Activated CD4-positive, alpha-beta T cell treated with anti-CD3 and anti-CD28 coated beads, Interleukin-10, Interleukin-2, amounts not matched to agents 100 ng/mL and 50 ng/mL, durations not matched to agents 16 hours and 8 hours (primary cell): ENCODE data around the gene RNASE3.
"Not testable (repeated sequence)": the region's sequence is repeated elsewhere in the genome, so short reads cannot be mapped to it uniquely, and the experiment has no call there.

Experiments
- DNase-seq: peaks from one replicate; pipeline ENCODE4 v3.0.0-alpha.2; 2020

Gene RNASE3

GRCh38 chr14:20891126-20891825 is at the start of gene RNASE3:
TSS of gene RNASE3 (plus strand) at chr14:20891385. CDS start at chr14:20891687, 302 bp downstream.
- DNase-seq: not testable (repeated sequence)

- DNase-seq: no peak
Measured at GRCh38 chr14:20846560-20846959, 44.6 kb upstream of the RNASE3 start.

- DNase-seq: no peak
Measured at GRCh38 chr14:20848316-20848954, 42.8 kb upstream of the RNASE3 start.

GRCh38 chr14:20848955-20849570 is 42.1 kb upstream of the RNASE3 start:
- no peak for DNase-seq

- DNase-seq: no peak
Measured at GRCh38 chr14:20853042-20853441, 38.1 kb upstream of the RNASE3 start.

- peak; percentile 69 for DNase-seq
Measured at GRCh38 chr14:20855652-20856291, 35.4 kb upstream of the RNASE3 start.

GRCh38 chr14:20857207-20857606 is 34.0 kb upstream of the RNASE3 start:
- no peak for DNase-seq

- peak; percentile 74 for DNase-seq
Measured at GRCh38 chr14:20857630-20858261, 33.4 kb upstream of the RNASE3 start.

GRCh38 chr14:20866194-20866593 is 25.0 kb upstream of the RNASE3 start:
- no peak for DNase-seq

GRCh38 chr14:20866963-20867362 is 24.2 kb upstream of the RNASE3 start:
- DNase-seq: no peak

- peak; percentile 88 for DNase-seq
Measured at GRCh38 chr14:20873370-20874177, 17.6 kb upstream of the RNASE3 start.

- no peak for DNase-seq
Measured at GRCh38 chr14:20877016-20877415, 14.2 kb upstream of the RNASE3 start.

GRCh38 chr14:20878695-20879094 is 12.5 kb upstream of the RNASE3 start:
- no peak for DNase-seq

GRCh38 chr14:20881229-20881628 is 10.0 kb upstream of the RNASE3 start:
- not testable (repeated sequence) for DNase-seq

- not testable (repeated sequence) for DNase-seq
Measured at GRCh38 chr14:20882787-20883186, 8.4 kb upstream of the RNASE3 start.

- not testable (repeated sequence) for DNase-seq
Measured at GRCh38 chr14:20888411-20888810, 2.8 kb upstream of the RNASE3 start.

GRCh38 chr14:20895322-20895721 is 4.1 kb downstream of the RNASE3 start:
- DNase-seq: not testable (repeated sequence)

GRCh38 chr14:20904393-20905029 is 13.3 kb downstream of the RNASE3 start:
- no peak for DNase-seq

GRCh38 chr14:20905676-20906075 is 14.5 kb downstream of the RNASE3 start:
- no peak for DNase-seq

GRCh38 chr14:20907214-20907613 is 16.0 kb downstream of the RNASE3 start:
- DNase-seq: no peak

- DNase-seq: not testable (repeated sequence)
Measured at GRCh38 chr14:20910822-20911221, 19.6 kb downstream of the RNASE3 start.
